Bronchial epithelial cell (primary cell): ENCODE data around the gene FOXO6. TPM values are rescaled to one million over a fixed set of nuclear protein-coding genes. Genes with fewer than 3 reads are reported as not detected.

Experiments used
- DNase-seq: peaks from one replicate; pipeline ENCODE4 v3.0.0-alpha.2; 2010; ENCODE audit warnings: low read depth
- FAIRE-seq: peaks from 2 replicates; lab custom pipeline; 2011; peaks lifted over from hg19 to GRCh38; lab: Jason Lieb, UNC
- H3K27me3 ChIP-seq: 2 replicates; pipeline ENCODE4 v1.5.1; 2011; ENCODE audit warnings: low read length; ENCODE audit not compliant: control insufficient read depth, insufficient read depth
- H3K36me3 ChIP-seq: 2 replicates; pipeline ENCODE4 v1.5.1; 2011; ENCODE audit warnings: low read length; ENCODE audit not compliant: control insufficient read depth, insufficient read depth
- H3K4me3 ChIP-seq: 2 replicates; pipeline ENCODE4 v1.5.1; 2011; ENCODE audit warnings: mild to moderate bottlenecking, low read depth, low read length, control low read depth
- total RNA-seq: library from RNA; depleted of rRNA; stranded (reverse); fragments of >200 nt; gene quantifications from 2 replicates; pipeline ENCODE4 v1.2.1, GENCODE V29; 2014
- TF ChIP-seq, protein P1 (sequence below): IDR thresholded peaks from 2 replicates; pipeline ENCODE4 v1.5.1; 2011; ENCODE audit warnings: mild to moderate bottlenecking, moderate library complexity, low read length, control low read depth, inconsistent platforms; ENCODE audit not compliant: insufficient read depth, severe bottlenecking

The FOXO6 gene
- total RNA-seq, 1 donor from 2014 or later: not detected

DNA sequence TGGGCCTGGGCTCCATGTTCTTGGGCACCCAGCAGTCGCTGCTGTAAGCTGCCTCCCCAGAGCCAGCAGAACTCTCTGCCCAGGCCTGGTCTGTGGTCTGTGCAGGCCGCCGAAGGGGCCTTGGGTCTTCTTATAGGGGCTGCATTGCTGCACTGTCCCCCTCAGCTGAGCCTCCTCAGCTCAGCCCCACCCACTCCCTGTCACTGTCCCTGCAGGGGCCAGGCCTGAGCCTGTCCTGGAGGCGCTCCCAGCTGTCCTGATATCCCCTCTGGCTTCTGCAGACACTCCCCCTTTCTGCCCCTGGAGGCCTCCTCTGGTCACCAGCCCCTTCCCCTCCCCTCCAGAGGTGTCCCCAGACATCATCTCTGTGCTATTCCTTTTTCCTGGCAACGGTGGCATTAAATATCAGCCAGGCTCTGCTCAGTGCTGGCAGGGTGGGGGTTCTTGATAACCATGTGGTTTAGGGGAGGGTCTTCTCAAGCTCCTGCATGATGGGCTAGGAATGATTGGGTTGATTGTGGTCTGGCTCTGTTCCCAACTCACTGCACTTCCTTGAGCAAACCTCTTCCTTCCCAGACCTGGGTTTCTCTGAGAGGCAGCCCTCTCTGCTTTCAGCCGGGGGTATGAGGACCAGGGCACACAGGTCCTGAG, 3.7 kb upstream of the FOXO6 start:
- Histone ChIP-seq H3K27me3 (peaks cover 3% of the 10 kb centered on the region), H3K36me3 (no peaks in the 10 kb centered on the region), H3K4me3 (no peak overlapping the region)
- DNase-seq (no peak), FAIRE-seq (no peak)
- TF ChIP-seq, protein P1, sequence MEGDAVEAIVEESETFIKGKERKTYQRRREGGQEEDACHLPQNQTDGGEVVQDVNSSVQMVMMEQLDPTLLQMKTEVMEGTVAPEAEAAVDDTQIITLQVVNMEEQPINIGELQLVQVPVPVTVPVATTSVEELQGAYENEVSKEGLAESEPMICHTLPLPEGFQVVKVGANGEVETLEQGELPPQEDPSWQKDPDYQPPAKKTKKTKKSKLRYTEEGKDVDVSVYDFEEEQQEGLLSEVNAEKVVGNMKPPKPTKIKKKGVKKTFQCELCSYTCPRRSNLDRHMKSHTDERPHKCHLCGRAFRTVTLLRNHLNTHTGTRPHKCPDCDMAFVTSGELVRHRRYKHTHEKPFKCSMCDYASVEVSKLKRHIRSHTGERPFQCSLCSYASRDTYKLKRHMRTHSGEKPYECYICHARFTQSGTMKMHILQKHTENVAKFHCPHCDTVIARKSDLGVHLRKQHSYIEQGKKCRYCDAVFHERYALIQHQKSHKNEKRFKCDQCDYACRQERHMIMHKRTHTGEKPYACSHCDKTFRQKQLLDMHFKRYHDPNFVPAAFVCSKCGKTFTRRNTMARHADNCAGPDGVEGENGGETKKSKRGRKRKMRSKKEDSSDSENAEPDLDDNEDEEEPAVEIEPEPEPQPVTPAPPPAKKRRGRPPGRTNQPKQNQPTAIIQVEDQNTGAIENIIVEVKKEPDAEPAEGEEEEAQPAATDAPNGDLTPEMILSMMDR: no peak

DNA sequence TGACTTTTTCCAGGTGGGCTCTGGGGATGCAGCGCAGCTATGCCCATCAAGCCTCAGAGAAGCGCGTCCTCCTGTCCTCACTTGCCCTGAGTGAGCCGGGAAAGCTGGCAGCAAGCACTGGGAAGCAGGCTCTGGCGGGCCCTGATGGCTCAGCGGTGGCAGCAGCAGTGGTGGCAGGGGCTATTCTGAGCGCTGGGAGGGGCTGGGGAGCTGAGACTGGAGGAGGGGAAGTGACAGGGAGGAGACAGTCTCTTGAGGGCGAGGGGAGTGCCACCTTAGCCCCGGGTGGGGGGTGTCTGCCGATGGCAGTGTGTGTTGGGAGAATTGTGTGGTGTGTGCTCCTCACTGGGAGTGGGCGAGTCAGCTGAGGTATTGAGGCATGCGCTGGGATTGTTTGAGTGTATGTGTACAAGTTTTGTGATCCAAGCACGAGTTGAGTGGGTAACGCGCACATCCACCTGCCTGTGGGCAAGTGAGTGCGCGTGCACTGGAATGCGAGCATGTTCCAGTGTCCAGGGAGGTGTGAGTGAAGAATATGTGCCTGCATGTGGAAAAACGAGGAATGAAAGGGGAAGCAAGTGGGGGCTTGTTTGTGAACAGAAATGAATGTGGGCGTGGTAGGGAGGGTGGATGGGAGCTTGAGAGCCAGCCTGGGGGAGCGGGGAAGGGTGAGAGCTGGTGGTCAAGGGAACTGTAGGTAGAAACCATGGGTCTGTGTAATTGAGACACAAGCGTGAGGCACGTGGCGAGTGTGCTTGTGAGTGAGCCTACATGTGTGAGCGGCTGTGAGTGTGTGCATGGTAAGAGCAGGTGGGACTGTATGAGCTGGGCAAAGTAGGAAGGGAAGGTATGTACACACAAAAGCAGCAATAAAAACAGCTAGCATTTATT, 2.9 kb upstream of the FOXO6 start:
- DNase-seq (peak; percentile 60), FAIRE-seq (no peak)
- Histone ChIP-seq H3K27me3 (peaks cover 5% of the 10 kb centered on the region), H3K36me3 (no peaks in the 10 kb centered on the region), H3K4me3 (no peak overlapping the region)
- TF ChIP-seq, protein P1: no peak

- DNase-seq (no peak), FAIRE-seq (no peak)
- H3K36me3 ChIP-seq: no peaks in the 10 kb centered on the region
These were observed 1.8 kb upstream of the FOXO6 start for GRCh38 chr1:41359211-41360073.

GRCh38 chr1:41360074-41360785, 1.0 kb upstream of the FOXO6 start:
- peak; percentile 77 for FAIRE-seq
- peaks cover 10% of the 10 kb centered on the region for H3K27me3 ChIP-seq

More at GRCh38 chr1:41359211-41360073, 1.8 kb upstream of the FOXO6 start:
- Histone ChIP-seq H3K4me3 (no peak overlapping the region), H3K27me3 (peaks cover 9% of the 10 kb centered on the region)
- TF ChIP-seq, protein P1: no peak

More at GRCh38 chr1:41360074-41360785, 1.0 kb upstream of the FOXO6 start:
- TF ChIP-seq, protein P1: no peak
- H3K4me3 ChIP-seq: no peak overlapping the region
- DNase-seq: peak; percentile 67
- H3K36me3 ChIP-seq: no peaks in the 10 kb centered on the region
